BLaER1 (cell line): Measurements from ENCODE around the gene COL23A1.

Experiments used
- H3K27ac ChIP-seq: shearing (Covaris generic); formaldehyde crosslinking; 2 replicates; pipeline ENCODE4 v1.8.1; 2022
- H3K27me3 ChIP-seq: shearing (Covaris generic); formaldehyde crosslinking; 2 replicates; pipeline ENCODE4 v1.8.1; 2022
- H3K36me3 ChIP-seq: shearing (Covaris generic); formaldehyde crosslinking; 2 replicates; pipeline ENCODE4 v1.8.1; 2022
- H3K4me1 ChIP-seq: shearing (Covaris generic); formaldehyde crosslinking; 2 replicates; pipeline ENCODE4 v1.8.1; 2022
- H3K4me2 ChIP-seq: shearing (Covaris generic); formaldehyde crosslinking; 2 replicates; pipeline ENCODE4 v1.8.1; 2022
- H3K4me3 ChIP-seq: shearing (Covaris generic); formaldehyde crosslinking; 2 replicates; pipeline ENCODE4 v1.8.1; 2022
- H3K9ac ChIP-seq: shearing (Covaris generic); formaldehyde crosslinking; 2 replicates; pipeline ENCODE4 v1.8.1; 2022
- H3K9me3 ChIP-seq: shearing (Covaris generic); formaldehyde crosslinking; 2 replicates; pipeline ENCODE4 v1.8.1; 2022
- H4K20me1 ChIP-seq: shearing (Covaris generic); formaldehyde crosslinking; 2 replicates; pipeline ENCODE4 v1.8.1; 2022
- Cebpa-rat ChIP-seq: shearing (Covaris generic); IDR thresholded peaks from 2 replicates; pipeline ENCODE4 v1.8.1; 2022

Gene COL23A1

DNA sequence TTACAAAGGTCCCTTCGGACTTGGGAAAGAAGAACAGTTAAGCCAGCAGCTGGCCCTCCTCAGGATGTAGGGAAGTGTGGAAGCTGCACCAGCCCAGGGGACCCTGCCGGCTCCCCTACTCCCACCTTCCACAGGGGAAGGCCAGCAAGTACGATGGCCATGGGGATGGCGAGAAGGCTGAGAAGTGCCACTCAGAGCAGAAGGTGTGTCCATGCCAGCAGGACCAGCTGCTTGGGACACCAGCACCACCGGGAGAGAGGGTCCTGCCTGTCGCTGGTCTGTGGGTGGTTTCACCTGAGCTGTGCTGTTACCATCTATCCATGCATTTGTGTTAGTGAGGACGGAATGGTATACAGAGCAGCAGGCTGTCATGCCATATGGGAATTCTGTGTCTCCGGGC is 209.0 kb downstream of the COL23A1 start:
- Histone ChIP-seq H3K9me3 (no peaks in the 10 kb centered on the region), H4K20me1 (peaks cover 25% of the 10 kb centered on the region; the same call in 1 of the 2 replicates), H3K36me3 (no peaks in the 10 kb centered on the region), H3K27me3 (no peaks in the 10 kb centered on the region), H3K4me3 (no peak overlapping the region), H3K27ac (no peak overlapping the region), H3K4me2 (peak overlapping the region; percentile 71), H3K4me1 (peaks cover 66% of the 10 kb centered on the region), H3K9ac (no peak overlapping the region)
- TF ChIP-seq Cebpa-rat = no peak

DNA sequence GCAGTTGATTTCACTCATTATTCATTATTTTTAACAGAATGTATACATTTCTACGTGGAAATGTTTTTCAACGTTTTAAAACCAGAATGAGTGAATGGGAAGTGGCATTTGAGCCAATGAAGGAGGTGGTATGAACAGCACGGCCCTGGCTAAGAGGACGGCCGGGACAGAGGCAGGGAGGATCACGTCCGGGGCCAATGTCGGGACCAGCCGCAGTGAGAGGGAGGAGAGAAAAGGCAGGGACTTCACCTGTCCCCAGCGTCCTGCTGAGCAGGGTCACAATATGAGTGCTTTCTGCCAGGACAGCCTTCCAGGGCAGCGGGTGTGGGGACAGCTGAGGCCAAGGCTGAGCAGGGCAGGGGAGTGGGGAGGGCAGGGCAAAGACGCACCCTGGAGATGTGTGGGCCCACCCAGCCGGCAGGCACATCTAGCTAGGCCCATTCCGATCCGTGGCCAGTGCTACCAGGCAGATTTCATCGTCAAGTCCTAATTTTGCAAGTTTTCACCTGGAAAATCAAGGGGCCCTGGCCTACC is 209.6 kb downstream of the COL23A1 start:
- Histone ChIP-seq H3K9me3 (no peaks in the 10 kb centered on the region), H3K27me3 (no peaks in the 10 kb centered on the region), H3K4me1 (peaks cover 71% of the 10 kb centered on the region), H3K4me3 (no peak overlapping the region), H3K27ac (no peak overlapping the region), H4K20me1 (peaks cover 25% of the 10 kb centered on the region; the same call in 1 of the 2 replicates), H3K36me3 (no peaks in the 10 kb centered on the region), H3K9ac (no peak overlapping the region), H3K4me2 (peak overlapping the region; percentile 71)
- TF ChIP-seq Cebpa-rat = no peak

- TF ChIP-seq Cebpa-rat = no peak
- Histone ChIP-seq H4K20me1 (peaks cover 24% of the 10 kb centered on the region; the same call in 1 of the 2 replicates), H3K4me3 (no peak overlapping the region), H3K36me3 (no peaks in the 10 kb centered on the region), H3K4me1 (peaks cover 69% of the 10 kb centered on the region), H3K9ac (no peak overlapping the region), H3K27me3 (no peaks in the 10 kb centered on the region), H3K9me3 (no peaks in the 10 kb centered on the region), H3K4me2 (peak overlapping the region; percentile 71; the same call in 1 of the 2 replicates), H3K27ac (no peak overlapping the region)
Measured at GRCh38 chr5:178380086-178380485, 210.1 kb downstream of the COL23A1 start.

DNA sequence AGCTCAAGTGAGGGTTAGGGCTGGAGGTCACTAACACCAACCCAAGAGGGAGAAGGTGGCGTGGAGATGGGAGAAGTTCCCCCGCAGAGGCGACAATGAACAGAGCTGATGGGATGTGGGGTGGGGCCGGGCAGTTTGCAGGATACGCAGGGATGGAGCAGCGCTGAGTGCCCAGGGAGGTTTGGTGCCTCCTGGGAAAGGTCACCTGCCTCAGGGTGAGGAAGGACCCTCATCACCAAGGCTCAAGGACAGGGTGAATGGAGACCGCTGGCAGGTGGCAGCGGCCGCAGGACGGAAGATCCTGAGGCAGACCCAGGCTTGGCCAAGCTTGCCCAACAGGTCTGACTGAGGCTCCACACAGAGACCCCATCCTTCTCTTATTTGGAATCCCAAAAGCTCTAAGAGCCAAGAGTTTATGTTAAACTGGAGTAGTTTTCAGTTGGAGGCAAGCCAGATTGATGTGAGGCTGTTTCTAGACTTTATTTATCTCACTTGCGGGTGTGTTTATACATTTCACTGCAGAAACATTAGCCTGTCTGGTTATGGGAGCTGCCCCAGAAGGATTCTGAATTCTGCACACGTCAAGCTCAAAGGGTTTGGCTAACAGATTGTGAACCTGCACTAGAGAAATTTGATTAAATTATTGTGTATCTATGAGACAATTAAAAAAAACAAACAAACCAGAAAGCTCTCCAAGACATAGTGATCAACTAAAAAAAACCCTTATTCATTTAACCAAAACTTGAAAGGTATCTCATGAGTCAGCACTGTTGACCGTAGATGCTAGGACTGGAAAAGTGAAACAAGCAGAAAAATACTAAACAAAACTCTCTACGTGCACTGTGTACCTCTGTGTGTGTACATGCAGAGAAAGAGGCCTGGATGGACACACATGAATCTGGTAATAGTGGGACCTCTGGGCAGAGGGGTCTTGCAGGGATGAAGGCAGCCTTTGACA is 211.4 kb downstream of the COL23A1 start:
- no peak overlapping the region for H3K27ac ChIP-seq
- no peaks in the 10 kb centered on the region for H3K36me3 ChIP-seq
- H3K4me2 ChIP-seq = no peak overlapping the region
- peaks cover 64% of the 10 kb centered on the region for H3K4me1 ChIP-seq
- no peak for TF ChIP-seq Cebpa-rat
- no peaks in the 10 kb centered on the region for H3K27me3 ChIP-seq
- H4K20me1 ChIP-seq = peaks cover 17% of the 10 kb centered on the region; the same call in 1 of the 2 replicates
- no peak overlapping the region for H3K4me3 ChIP-seq
- no peak overlapping the region for H3K9ac ChIP-seq
- no peaks in the 10 kb centered on the region for H3K9me3 ChIP-seq

GRCh38 chr5:178377583-178378270 is 212.5 kb downstream of the COL23A1 start:
- TF ChIP-seq Cebpa-rat = no peak
- Histone ChIP-seq H3K27me3 (no peaks in the 10 kb centered on the region), H3K4me1 (peaks cover 53% of the 10 kb centered on the region), H3K27ac (no peak overlapping the region), H3K4me3 (no peak overlapping the region), H3K9me3 (no peaks in the 10 kb centered on the region), H3K36me3 (no peaks in the 10 kb centered on the region), H3K9ac (no peak overlapping the region), H4K20me1 (peaks cover 17% of the 10 kb centered on the region; the same call in 1 of the 2 replicates), H3K4me2 (peak overlapping the region; percentile 42)

- Histone ChIP-seq H4K20me1 (0 out of 2 replicates have a peak, but pooled peaks cover 17% of the 10 kb centered on the region), H3K4me2 (peak overlapping the region; percentile 42), H3K9me3 (no peaks in the 10 kb centered on the region), H3K27me3 (no peaks in the 10 kb centered on the region), H3K4me3 (no peak overlapping the region), H3K9ac (no peak overlapping the region), H3K4me1 (peaks cover 52% of the 10 kb centered on the region), H3K36me3 (no peaks in the 10 kb centered on the region), H3K27ac (no peak overlapping the region)
- TF ChIP-seq Cebpa-rat = no peak
Measured at GRCh38 chr5:178376921-178377582, 213.1 kb downstream of the COL23A1 start.

DNA sequence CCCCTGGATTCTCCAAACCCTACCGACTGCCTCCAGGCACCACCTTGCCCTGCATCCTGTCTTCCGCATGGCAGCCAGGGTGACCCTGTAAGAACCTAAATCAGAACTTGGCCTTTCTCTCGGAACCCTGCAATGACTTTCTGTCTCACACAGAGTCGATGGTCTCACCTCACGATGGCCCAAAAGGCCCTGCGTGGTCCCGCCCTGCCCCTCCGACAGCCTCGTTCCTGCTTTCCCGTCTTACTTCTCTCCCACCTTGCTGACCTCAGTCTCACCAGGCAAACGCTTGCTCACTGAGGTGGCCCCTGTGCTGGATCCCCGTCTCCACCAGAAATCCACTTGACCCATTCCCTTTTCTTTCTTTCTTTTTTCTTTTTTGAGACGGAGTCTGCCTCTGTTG is 214.8 kb downstream of the COL23A1 start:
- Histone ChIP-seq H3K4me3 (no peak overlapping the region), H3K9ac (no peak overlapping the region), H3K27ac (no peak overlapping the region), H3K9me3 (peaks cover 3% of the 10 kb centered on the region), H4K20me1 (0 out of 2 replicates have a peak, but pooled peaks cover 2% of the 10 kb centered on the region), H3K4me2 (no peak overlapping the region), H3K36me3 (no peaks in the 10 kb centered on the region), H3K27me3 (no peaks in the 10 kb centered on the region), H3K4me1 (peaks cover 51% of the 10 kb centered on the region)
- TF ChIP-seq Cebpa-rat = no peak

GRCh38 chr5:178373711-178374110 is 216.5 kb downstream of the COL23A1 start:
- Histone ChIP-seq H3K9me3 (peaks cover 20% of the 10 kb centered on the region), H3K9ac (no peak overlapping the region), H3K4me2 (no peak overlapping the region), H4K20me1 (no peaks in the 10 kb centered on the region), H3K36me3 (no peaks in the 10 kb centered on the region), H3K27me3 (no peaks in the 10 kb centered on the region), H3K4me3 (no peak overlapping the region), H3K4me1 (peaks cover 47% of the 10 kb centered on the region), H3K27ac (no peak overlapping the region)
- TF ChIP-seq Cebpa-rat = no peak

GRCh38 chr5:178372142-178372571 is 218.0 kb downstream of the COL23A1 start:
- Histone ChIP-seq H4K20me1 (no peaks in the 10 kb centered on the region), H3K9me3 (peaks cover 21% of the 10 kb centered on the region), H3K36me3 (no peaks in the 10 kb centered on the region), H3K9ac (no peak overlapping the region), H3K4me2 (peak overlapping the region; percentile 51), H3K27ac (no peak overlapping the region), H3K4me3 (no peak overlapping the region), H3K27me3 (no peaks in the 10 kb centered on the region), H3K4me1 (peaks cover 56% of the 10 kb centered on the region)
- no peak for TF ChIP-seq Cebpa-rat
